Ovary (tissue), 9 donors: Measurements from ENCODE around the gene TAF11L8. TPM values are rescaled to one million over a fixed set of nuclear protein-coding genes. Genes with fewer than 3 reads are reported as not detected.

Source experiments
- polyA plus RNA-seq, 2 donors: library from polyadenylated mRNA; stranded (reverse); fragments of 200-250 nt in 1 of 2; fragments of 350-450 nt in 1 of 2; fragmentation: Illumina TruSeq in 1 of 2; extraction: RNeasy Lipid Tissue Mini Kit (QIAGEN cat#74804) in 1 of 2; gene quantifications; one replicate each; pipeline ENCODE4 v1.2.3, GENCODE V29; 2013 to 2014
- small RNA-seq: library from RNA; depleted of rRNA; stranded (forward); fragments of <200 nt; gene quantifications from one replicate; pipeline ENCODE3, GENCODE V24; 2016
- total RNA-seq, 7 donors: library from RNA; depleted of rRNA in 2 of 7; stranded (reverse); fragments of >200 nt in 2 of 7; fragmentation: NEBNext Ultra II Directional in 3 of 7; extraction: Animal tissue kit (Norgen Biotek cat#: 25700) in 3 of 7; gene quantifications; one replicate each; pipeline versions ENCODE4 v1.1.0 to v1.2.4, GENCODE V29; 2016 to 2023
- donor health status: DM: no; HTN: no; CAD: no; lungs with moderate emphysema.
- donor health status: DM: no; HTN: no; CAD: no.
- donor health status: Bipolar disorder and iron deficiency.
- donor health status: DM: yes; HTN: yes; CAD: no.
- donor health status: DM: no; HTN: no; CAD: no.
- donor health status: DM: yes; HTN: yes; CAD: no.

The TAF11L8 gene
- total and polyA plus RNA-seq, 9 donors, result not detected

Small RNAs within 50 kb of the gene (small RNA-seq; reads per million reads assigned to genes)
- gene AC233724.3, result not detected
- gene AC233724.6, result not detected
- not detected for gene AC233724.7

Other genes with a start within 250 kb of the TAF11L8 start
- gene TAF11L2, start 92.7 kb downstream of the TAF11L8 start, total RNA-seq, result not detected
- gene TAF11L2, start 92.7 kb downstream of the TAF11L8 start, polyA plus RNA-seq, result not detected
- gene TAF11L3, start 72.6 kb downstream of the TAF11L8 start, total RNA-seq, result not detected
- not detected for gene TAF11L3, start 72.6 kb downstream of the TAF11L8 start, polyA plus RNA-seq
- not detected for gene TAF11L4, start 69.2 kb downstream of the TAF11L8 start, total RNA-seq
- not detected for gene TAF11L4, start 69.2 kb downstream of the TAF11L8 start, polyA plus RNA-seq
- not detected for gene TAF11L5, start 65.7 kb downstream of the TAF11L8 start, total RNA-seq
- not detected for gene TAF11L5, start 65.7 kb downstream of the TAF11L8 start, polyA plus RNA-seq
- not detected for gene TAF11L6, start 62.3 kb downstream of the TAF11L8 start, total RNA-seq
- not detected for gene TAF11L6, start 62.3 kb downstream of the TAF11L8 start, polyA plus RNA-seq
- not detected for gene TAF11L7, start 5.2 kb downstream of the TAF11L8 start, total RNA-seq
- gene TAF11L7, start 5.2 kb downstream of the TAF11L8 start, polyA plus RNA-seq, result not detected
- gene TAF11L9, start 3.4 kb upstream of the TAF11L8 start, total RNA-seq, result not detected
- not detected for gene TAF11L9, start 3.4 kb upstream of the TAF11L8 start, polyA plus RNA-seq
- not detected for gene TAF11L10, start 6.9 kb upstream of the TAF11L8 start, total RNA-seq
- not detected for gene TAF11L10, start 6.9 kb upstream of the TAF11L8 start, polyA plus RNA-seq
- not detected for gene TAF11L11, start 13.2 kb upstream of the TAF11L8 start, total RNA-seq
- gene TAF11L11, start 13.2 kb upstream of the TAF11L8 start, polyA plus RNA-seq, result not detected
- not detected for gene TAF11L12, start 19.4 kb upstream of the TAF11L8 start, total RNA-seq
- not detected for gene TAF11L12, start 19.4 kb upstream of the TAF11L8 start, polyA plus RNA-seq
- not detected for gene TAF11L13, start 41.1 kb upstream of the TAF11L8 start, total RNA-seq
- gene TAF11L13, start 41.1 kb upstream of the TAF11L8 start, polyA plus RNA-seq, result not detected
- gene TAF11L14, start 43.5 kb upstream of the TAF11L8 start, total RNA-seq, result not detected
- gene TAF11L14, start 43.5 kb upstream of the TAF11L8 start, polyA plus RNA-seq, result not detected